AG04450 (cell line): ENCODE data around the gene TBC1D20. TPM values are rescaled to one million over a fixed set of nuclear protein-coding genes. Genes with fewer than 3 reads are reported as not detected.

Experiments
- CTCF ChIA-PET: fragments of 300-600, 350-600 bp; formaldehyde crosslinking; extraction: SDS; loops from one replicate; lab custom pipeline; 2022; ENCODE audit warnings: antibody characterized with exemption, inconsistent platforms; lab: Charles Lee
- POLR2A ChIA-PET: fragments of 350-600 bp; formaldehyde crosslinking; extraction: SDS; loops from one replicate; lab custom pipeline; 2021; ENCODE audit warnings: antibody characterized with exemption, inconsistent platforms; lab: Yijun Ruan, JAX
- DNase-seq: peaks from one replicate; pipeline ENCODE4 v3.0.0-alpha.2; 2011; ENCODE audit warnings: low read depth, low spot score
- H3K27ac ChIP-seq: one replicate; pipeline ENCODE4 v1.5.1; 2012; ENCODE audit warnings: low read depth, low read length, control low read depth
- H3K27me3 ChIP-seq: one replicate; pipeline ENCODE4 v1.6.0; 2012; ENCODE audit warnings: low read length; ENCODE audit not compliant: control insufficient read depth, insufficient read depth
- H3K4me3 ChIP-seq: 2 replicates; pipeline ENCODE4 v1.5.1; 2011; ENCODE audit warnings: mild to moderate bottlenecking, low read depth, low read length, control low read depth
- H3K9me3 ChIP-seq: 2 replicates; pipeline ENCODE4 v1.5.1; 2012; ENCODE audit warnings: low read length; ENCODE audit not compliant: control insufficient read depth, insufficient read depth
- polyA plus RNA-seq: library from polyadenylated mRNA; depleted of rRNA; stranded (reverse); fragments of >200 nt; gene quantifications from 2 replicates; pipeline ENCODE4 v1.2.3, GENCODE V29; 2011
- TF ChIP-seq, protein P1 (sequence below): IDR thresholded peaks from 2 replicates; pipeline ENCODE4 v1.5.1; 2011; ENCODE audit warnings: low read depth, low read length, control low read depth, inconsistent platforms

TBC1D20 gene
- polyA plus RNA-seq, 1 experiment = 40.1 TPM

DNA sequence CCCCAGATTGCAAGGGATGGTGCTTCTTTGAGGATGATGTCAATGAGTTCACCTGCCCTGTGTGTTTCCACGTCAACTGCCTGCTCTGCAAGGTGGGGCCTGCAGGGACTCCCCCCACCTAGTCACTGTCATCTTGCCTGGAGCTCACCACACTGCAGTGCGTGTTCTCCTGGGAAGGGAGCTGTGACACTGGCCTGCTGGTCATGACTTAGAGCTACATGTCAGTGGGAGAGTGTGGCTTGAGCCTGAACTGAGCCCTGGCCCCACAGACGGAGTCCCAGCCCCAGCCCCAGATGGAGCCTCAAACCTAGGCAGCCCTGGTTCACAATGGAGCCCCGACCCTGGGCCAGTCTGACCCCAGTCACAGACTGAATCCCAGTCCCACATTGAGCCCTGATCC, 34.9 kb downstream of the TBC1D20 start:
- TF ChIP-seq, protein P1, sequence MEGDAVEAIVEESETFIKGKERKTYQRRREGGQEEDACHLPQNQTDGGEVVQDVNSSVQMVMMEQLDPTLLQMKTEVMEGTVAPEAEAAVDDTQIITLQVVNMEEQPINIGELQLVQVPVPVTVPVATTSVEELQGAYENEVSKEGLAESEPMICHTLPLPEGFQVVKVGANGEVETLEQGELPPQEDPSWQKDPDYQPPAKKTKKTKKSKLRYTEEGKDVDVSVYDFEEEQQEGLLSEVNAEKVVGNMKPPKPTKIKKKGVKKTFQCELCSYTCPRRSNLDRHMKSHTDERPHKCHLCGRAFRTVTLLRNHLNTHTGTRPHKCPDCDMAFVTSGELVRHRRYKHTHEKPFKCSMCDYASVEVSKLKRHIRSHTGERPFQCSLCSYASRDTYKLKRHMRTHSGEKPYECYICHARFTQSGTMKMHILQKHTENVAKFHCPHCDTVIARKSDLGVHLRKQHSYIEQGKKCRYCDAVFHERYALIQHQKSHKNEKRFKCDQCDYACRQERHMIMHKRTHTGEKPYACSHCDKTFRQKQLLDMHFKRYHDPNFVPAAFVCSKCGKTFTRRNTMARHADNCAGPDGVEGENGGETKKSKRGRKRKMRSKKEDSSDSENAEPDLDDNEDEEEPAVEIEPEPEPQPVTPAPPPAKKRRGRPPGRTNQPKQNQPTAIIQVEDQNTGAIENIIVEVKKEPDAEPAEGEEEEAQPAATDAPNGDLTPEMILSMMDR = no peak
- ChIA-PET POLR2A (no interaction called here), CTCF (interaction anchor here (1.3 kb wide), 1 partner anchor 72 kb away, joined by 5 read pairs; no protein-coding TSS in a partner anchor)
- Histone ChIP-seq H3K27ac (no peak overlapping the region), H3K9me3 (no peaks in the 10 kb centered on the region), H3K4me3 (no peak overlapping the region), H3K27me3 (no peaks in the 10 kb centered on the region)
- DNase-seq = no peak

DNA sequence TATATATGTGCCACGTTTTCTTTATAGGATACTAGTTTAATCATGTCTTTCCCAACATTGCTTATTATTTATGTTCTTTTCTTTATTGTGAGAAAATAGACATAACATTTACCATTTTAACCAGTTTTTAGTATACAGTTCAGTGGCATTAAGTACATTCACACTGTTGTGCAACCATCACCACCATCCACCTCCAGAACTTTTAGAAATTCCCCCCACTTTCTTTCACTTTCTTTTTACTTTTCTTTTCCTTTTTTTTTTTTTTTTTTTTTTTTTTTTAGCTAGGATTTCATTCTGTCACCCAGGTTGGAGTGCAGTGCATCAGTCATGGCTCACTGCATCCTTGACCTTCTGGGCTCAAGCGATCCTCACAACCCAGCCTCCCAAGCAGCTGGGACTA, 35.8 kb downstream of the TBC1D20 start:
- no peak overlapping the region for H3K4me3 ChIP-seq
- ChIA-PET CTCF (interaction anchor here (0.5 to 0.6 kb wide), 2 partner anchors 11 to 65 kb away, joined by 3 to 7 read pairs; no protein-coding TSS in a partner anchor), POLR2A (interaction anchor here (0.6 kb wide), 1 partner anchor 19 kb away, joined by 3 read pairs; no protein-coding TSS in a partner anchor)
- H3K27ac ChIP-seq = no peak overlapping the region
- no peaks in the 10 kb centered on the region for H3K9me3 ChIP-seq
- H3K27me3 ChIP-seq = no peaks in the 10 kb centered on the region
- TF ChIP-seq, protein P1 = no peak
- no peak for DNase-seq

DNA sequence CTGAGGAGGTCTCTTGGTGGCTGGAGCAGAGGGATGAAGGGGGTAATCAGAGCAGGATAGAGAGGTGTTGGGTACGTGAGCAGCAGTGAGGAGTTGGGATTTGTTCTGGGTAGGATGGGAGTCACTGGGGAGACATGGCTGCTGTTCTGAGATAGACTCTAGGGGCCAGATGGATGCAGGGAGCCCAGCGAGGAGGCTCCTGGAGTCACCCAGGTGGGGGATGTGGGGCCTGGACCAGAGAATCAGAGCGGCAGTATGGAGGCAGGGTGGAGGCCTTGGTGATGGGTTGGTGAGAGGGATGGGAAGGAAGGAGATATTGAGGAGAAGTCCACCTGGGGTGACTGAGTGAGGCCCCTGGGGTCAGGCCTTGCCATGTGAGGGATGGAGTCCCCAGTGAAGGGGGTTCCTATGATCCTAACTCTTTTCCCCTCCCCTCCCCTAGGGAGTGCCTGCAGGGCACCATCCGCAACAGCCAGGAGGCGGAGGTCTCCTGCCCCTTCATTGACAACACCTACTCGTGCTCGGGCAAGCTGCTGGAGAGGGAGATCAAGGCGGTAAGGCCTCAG, 40.6 kb downstream of the TBC1D20 start:
- CTCF ChIA-PET = interaction anchor here (0.8 to 1.8 kb wide), 3 partner anchors 10 to 91 kb away, joined by 3 to 6 read pairs (median 4); no protein-coding TSS in a partner anchor
- POLR2A ChIA-PET = no interaction called here
- no peaks in the 10 kb centered on the region for H3K27me3 ChIP-seq
- no peak overlapping the region for H3K4me3 ChIP-seq
- H3K27ac ChIP-seq = no peak overlapping the region
- TF ChIP-seq, protein P1 = no peak
- no peaks in the 10 kb centered on the region for H3K9me3 ChIP-seq
- no peak for DNase-seq

DNA sequence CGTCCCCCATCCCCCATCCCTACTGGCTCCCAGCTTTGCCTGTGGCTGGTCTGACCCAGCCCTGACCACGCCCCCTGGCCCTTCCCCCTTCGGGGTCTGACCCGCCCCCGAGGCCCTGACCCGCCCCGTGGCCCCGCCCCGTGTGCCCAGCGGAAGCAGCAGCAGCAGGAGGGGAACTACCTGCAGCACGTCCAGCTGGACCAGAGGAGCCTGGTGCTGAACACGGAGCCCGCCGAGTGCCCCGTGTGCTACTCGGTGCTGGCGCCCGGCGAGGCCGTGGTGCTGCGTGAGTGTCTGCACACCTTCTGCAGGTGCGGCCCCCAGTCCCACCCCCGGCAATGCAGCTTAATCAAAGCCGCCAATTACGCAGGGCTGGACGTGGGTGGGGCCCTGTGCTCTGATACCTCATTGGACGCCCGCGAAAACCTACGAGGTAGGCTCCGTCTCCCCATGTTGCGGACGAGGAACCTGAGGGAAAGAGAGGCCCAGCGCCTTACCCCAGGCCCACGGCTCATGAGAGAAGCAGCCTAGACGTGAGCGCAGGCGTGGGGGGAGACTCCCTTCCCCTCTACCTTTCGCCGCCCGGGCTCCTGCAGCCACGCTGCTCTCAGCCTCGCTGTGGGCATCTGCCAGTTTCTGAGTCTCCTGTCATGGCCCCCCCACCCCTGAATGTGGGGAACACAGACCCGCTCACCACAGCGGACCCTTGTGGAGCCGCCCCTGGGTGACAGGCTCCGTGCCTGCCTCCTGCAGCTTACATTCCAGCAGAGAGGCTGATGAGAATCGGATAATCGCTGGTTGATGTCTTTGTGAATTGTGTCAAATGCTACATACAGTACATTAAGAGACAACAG, 41.4 kb downstream of the TBC1D20 start:
- no peak for DNase-seq
- CTCF ChIA-PET = no interaction called here
- POLR2A ChIA-PET = no interaction called here

More for the DNA sequence above, 41.4 kb downstream of the TBC1D20 start:
- TF ChIP-seq, protein P1 = no peak
- Histone ChIP-seq H3K27ac (no peak overlapping the region), H3K27me3 (no peaks in the 10 kb centered on the region), H3K4me3 (no peak overlapping the region), H3K9me3 (no peaks in the 10 kb centered on the region)
